GM15510 (cell line): ENCODE measurements around the gene ANLN.

Experiments used
- POLR2A ChIP-seq: IDR thresholded peaks from 3 replicates; pipeline ENCODE4 v1.6.1; 2011; ENCODE audit warnings: borderline replicate concordance; ENCODE audit not compliant: insufficient read length; ENCODE audit errors: extremely low read depth

Gene ANLN

DNA sequence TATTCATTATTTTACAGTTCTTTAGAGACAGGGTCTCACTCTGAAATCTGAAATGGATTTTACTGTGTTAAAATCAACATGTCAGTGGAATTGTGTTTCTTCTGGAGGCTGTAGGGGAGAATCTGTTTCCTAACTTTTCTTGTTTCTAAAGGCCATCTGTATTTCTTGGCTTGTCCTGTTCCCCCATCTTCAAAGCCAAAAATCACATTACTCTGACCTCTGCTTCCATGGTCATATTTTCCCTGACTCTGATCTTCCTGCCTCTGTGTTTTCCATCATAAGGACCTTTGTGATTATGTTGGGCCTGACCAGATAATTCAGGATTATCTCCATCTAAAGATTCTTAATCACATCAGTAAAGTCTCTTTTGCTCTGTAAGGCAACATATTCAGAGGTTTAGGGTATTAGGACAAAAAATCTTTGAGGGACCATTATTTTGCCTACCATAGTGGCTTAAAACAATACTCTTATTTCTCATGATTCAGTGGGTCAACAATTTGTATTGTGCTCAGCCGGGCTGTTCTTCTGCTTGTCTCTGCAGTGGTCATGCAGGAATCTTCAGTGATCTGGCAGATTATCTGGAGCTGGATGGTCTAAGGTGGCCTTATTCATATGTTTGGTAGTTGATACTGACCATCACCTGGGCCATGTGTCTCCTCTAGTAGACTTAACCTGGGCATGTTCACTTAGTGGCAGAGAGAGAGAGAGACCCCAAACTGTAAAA lies 5.7 kb downstream of the ANLN start:
- TF ChIP-seq POLR2A = no peak

DNA sequence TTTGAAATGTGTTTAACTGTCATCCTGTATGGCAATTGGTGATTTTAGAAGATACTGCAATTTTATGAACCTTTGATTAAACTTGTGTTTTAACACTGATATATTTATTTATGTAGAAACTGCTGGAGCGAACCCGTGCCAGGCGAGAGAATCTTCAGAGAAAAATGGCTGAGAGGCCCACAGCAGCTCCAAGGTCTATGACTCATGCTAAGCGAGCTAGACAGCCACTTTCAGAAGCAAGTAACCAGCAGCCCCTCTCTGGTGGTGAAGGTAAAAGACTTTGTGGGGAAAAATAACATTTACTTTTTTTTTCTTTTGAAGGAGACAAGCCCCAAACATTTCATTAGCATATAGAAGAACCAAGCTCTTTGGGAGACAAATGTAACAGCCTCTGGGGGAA lies 6.5 kb downstream of the ANLN start:
- no peak for TF ChIP-seq POLR2A

DNA sequence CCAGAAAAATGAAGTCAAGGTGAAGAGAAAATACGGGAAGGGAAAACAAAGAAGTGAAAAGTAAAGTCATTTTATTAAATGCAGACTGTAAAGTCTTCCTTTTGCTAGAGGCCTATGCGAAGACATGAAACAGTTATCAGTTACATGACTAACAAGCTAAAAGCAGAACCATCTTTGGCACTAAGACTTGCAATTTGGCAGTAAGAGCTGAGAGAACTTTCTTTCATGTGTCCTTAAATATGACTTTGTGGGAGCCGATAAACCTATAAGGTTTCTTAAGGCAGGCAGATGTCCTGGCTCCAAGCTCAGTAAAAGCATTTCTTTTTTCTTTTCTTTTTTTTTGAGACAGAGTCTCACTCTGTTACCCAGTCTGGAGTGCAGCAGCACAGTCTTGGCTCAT lies 10.4 kb downstream of the ANLN start:
- no peak for TF ChIP-seq POLR2A

DNA sequence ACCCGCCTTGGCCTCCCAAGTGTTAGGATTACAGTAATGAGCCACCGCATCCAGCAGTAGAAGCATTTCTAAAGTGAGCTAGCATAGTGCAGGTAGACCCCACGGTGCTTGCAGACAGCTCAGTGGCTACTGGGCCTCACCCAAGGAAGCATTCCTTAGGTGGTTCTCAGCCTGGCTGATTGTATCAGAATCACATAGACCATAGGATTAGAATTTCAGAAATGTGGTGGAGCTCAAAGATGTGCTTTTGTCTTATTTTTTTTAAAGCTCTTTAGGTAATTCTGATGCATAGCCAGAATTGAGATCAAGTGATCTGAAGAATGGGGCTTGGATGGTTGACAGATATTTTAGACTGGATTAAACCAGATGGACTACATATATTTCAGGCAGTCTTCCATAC lies 10.9 kb downstream of the ANLN start:
- TF ChIP-seq POLR2A = no peak

- no peak for TF ChIP-seq POLR2A
Measured at GRCh38 chr7:36403452-36403851, 13.8 kb downstream of the ANLN start.

DNA sequence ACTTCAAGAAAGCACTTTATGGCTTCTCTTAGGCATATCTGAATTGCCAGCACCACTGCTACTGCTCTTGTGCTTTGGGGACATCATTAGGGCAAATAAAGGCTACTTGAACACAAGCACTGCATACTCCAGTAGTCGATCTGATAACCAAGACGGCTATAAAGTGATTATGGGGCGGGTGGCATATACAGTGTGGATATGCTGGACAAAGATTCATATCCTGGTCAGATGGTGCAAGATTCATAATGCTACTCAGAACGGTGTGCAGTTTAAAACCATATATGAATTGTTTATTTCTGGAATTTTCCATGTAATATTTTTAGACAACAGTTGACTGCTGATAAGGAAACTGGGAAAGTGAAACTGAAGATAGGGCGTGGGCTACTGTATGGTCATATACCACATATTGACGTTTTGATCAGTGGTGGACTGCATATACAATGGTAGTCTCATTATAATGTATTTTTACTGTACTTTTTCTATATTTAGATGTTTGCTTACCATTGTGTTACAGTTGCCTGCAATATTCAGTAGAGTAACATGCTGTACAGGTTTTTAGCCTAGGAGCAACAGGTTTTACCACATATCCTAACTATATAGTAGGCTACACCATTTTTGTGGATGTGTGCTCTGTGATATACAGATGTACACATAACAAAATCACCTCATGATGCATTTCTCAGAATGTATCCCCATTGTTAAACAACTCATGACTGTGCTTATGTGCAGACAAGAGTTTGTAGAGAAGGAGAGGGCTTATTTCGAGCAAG lies 15.2 kb downstream of the ANLN start:
- no peak for TF ChIP-seq POLR2A

DNA sequence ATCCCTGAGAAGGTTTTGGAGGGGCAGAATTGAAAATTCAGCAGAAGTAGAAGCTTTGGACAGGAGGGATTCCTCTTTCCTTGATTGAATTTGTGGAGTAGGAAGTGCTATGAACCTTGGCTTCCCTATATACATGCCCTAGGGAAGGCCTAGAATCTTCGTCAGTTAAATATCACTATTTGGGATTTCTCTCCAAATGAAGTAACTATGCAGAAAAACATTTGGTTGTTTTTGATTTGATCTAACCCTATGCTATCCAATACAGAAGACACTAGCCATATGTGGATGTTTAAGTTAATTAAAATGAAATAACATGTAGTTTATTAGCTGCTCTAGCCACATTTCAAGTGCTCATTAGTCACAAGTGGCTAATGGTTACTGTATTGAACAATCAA lies 15.7 kb downstream of the ANLN start:
- TF ChIP-seq POLR2A = no peak

DNA sequence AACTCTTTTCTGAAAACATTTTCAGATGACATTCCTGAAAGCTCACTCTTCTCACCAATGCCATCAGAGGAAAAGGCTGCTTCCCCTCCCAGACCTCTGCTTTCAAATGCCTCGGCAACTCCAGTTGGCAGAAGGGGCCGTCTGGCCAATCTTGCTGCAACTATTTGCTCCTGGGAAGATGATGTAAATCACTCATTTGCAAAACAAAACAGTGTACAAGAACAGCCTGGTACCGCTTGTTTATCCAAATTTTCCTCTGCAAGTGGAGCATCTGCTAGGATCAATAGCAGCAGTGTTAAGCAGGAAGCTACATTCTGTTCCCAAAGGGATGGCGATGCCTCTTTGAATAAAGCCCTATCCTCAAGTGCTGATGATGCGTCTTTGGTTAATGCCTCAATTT lies 16.5 kb downstream of the ANLN start:
- no peak for TF ChIP-seq POLR2A

DNA sequence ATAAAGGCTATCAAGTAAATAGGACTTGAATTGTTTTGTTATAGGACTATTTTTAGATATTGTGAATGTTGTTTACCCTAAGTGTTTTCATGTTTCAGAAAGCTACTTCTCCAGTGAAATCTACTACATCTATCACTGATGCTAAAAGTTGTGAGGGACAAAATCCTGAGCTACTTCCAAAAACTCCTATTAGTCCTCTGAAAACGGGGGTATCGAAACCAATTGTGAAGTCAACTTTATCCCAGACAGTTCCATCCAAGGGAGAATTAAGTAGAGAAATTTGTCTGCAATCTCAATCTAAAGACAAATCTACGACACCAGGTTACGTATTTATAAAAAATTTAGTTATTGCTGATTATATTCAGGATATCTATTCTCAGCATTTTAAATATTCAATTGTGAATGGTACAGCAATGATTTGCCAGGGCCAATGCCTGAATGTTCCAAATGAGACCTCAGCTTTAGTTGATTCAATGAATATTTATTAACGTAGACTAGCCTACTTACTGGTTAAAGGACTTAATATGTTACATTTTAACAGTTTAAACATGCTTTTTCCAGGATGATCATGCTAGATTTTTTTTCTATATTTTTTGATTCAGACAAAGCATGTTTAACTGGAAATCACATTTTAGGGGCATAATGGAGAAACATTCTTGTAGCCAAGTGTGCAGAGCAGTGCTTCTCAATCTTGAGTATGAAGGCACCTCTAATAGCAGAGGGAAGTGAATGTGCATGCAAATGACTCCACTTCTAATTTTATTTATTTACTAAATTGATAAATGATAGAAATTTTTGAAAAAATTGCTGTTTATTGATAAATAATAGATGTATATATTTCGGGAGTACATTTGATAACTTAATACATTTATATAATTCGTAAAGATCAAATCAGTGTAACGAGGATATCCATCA lies 18.2 kb downstream of the ANLN start:
- no peak for TF ChIP-seq POLR2A

DNA sequence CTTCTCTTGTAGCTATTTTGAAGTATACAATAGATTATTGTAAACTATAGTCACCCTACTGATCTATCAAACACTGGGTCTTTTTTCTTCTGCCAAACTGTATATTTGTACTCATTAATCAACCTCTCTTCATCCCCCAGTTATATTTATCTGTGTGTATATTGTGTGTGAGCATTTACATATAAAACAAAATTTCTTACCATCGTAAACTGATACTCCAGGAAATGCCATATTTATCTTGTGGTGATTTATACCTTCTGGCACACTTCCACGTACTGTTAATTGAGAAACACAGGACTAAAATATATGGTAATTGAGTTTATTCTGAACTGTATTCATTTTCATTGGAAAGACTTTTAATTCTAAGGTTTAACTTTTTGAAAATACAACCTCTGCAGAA lies 18.9 kb downstream of the ANLN start:
- no peak for TF ChIP-seq POLR2A

GRCh38 chr7:36409180-36409579 lies 19.5 kb downstream of the ANLN start:
- no peak for TF ChIP-seq POLR2A

GRCh38 chr7:36415144-36415543 lies 25.5 kb downstream of the ANLN start:
- no peak for TF ChIP-seq POLR2A

DNA sequence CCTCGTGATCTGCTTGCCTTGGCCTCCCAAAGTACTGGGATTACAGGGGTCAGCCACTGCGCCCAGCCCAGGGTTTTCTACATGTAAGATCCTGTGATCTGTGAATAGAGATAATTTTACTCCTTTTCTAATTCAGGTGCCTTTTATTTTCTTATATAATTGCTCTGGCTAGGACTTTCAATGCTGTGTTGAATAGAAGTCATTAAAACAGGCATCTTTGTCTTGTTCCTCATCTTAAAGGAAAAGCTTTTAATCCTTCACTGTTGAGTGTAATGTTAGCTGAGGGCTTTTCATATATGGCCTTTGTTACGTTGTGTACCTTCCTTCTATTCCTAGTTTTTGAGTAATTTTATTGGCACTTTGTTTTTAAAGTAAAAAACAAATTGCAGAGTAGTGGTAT lies 26.6 kb downstream of the ANLN start:
- TF ChIP-seq POLR2A = no peak

DNA sequence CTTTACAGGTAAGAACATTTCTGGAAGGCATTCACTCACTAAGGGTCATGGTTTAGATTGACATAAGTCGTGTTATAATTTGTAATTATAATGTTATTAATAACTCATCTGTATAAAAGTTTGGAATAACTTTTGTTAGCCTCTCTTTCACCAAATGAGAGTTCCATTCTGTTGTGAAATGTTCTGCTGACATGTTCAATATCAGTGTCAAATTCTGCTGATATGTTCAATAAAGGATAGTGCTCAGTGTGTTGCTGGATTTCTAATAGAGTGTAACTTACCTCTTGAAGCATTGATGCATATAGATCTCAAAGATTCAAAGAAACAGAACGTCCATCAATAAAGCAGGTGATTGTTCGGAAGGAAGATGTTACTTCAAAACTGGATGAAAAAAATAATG lies 30.6 kb downstream of the ANLN start:
- TF ChIP-seq POLR2A = no peak

GRCh38 chr7:36422072-36422471 lies 32.4 kb downstream of the ANLN start:
- no peak for TF ChIP-seq POLR2A
